Skin epidermis (tissue), 12 donors: ENCODE data around the gene ABLIM3.
A peak's percentile ranks its signal among the peaks of the same experiment; 100 is the strongest.

ENCODE experiments used
- H3K27ac ChIP-seq, 21 experiments: fragments of 200-600 bp; sonication (generic) in 11 of 21; one replicate each; pipeline ENCODE4 v1.5.0; 2020; ENCODE audit warnings: mild to moderate bottlenecking in 3 of 21, inconsistent platforms in 2 of 21, moderate library complexity in 2 of 21
- H3K4me3 ChIP-seq, 7 experiments: fragments of 200-600 bp; sonication (generic) in 2 of 7; one replicate each; pipeline ENCODE4 v1.5.0; 2020; ENCODE audit warnings: inconsistent platforms in 2 of 7, mild to moderate bottlenecking in 2 of 7, moderate library complexity in 1 of 7

Gene ABLIM3

GRCh38 chr5:149130121-149130914 lies 11.0 kb upstream of the ABLIM3 start:
- no peak overlapping the region for H3K27ac ChIP-seq
- no peak overlapping the region for H3K4me3 ChIP-seq

DNA sequence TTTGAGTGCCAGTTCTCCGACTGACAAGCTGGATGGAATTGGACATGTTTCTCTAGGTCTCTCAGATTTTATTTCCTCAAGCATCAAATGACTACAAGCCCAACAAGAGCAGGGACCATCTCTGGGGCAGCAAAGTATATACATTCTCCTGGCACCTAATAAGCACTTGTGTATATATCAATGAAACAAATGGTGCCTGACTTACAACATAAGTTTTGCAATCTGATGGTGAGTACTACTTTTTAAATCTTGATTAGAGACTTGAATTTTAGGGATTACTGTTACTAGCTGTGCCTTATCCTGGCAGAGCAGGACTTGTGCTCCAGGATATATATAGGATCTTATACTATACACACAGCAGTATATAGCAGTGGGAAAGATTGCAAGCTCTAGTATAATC lies 8.8 kb upstream of the ABLIM3 start:
- Histone ChIP-seq H3K4me3 (no peak overlapping the region), H3K27ac (no peak overlapping the region)

DNA sequence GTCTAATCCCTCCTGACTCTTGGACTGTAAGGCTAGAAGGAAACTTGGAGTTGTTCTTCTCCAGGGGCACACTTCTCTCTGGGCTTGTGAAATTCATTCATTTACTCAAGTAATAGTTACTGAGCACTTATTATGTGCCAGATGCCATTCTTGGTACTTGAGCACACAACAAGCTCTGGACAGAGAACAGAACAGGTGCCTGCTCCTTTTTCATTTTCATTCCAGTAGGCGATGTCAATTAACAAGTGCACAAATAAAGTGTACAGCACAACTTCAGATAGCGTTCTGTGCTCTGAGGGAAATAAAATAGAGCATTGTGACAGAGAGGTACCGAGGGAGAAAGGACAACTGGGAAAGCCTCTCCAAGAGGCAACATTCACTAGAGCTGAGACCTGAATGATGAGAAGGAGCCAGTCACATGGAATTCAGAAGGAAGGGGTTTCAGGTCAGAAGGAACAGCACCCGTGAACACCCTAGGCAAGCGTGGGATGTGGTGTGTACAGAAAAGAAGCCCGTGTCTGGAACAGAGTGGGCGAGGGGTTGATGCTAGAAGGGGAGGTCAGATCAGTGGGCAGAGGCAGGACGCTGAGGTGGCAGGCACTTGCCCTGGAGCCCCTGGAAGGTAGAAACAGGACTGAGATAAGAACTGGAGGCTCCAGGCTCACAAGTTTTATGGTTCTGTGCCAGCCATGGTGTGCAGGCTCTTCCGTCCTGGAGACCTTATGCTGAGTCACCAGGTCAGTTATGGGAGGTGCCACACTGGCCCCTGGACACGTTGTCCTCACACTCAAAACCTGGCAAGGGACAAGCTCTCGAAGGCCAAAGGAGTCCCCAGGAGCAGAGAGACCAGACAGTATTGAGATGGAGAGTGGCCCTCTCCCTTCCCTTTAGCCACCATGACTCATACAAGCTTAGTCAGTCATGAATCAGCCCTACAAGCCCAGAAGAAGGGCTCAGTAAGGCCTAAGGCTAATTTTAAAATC lies 7.2 kb upstream of the ABLIM3 start:
- H3K4me3 ChIP-seq, result no peak overlapping the region
- peak overlapping the region in 2 of 21 experiments; percentile 36 to 64 for H3K27ac ChIP-seq

DNA sequence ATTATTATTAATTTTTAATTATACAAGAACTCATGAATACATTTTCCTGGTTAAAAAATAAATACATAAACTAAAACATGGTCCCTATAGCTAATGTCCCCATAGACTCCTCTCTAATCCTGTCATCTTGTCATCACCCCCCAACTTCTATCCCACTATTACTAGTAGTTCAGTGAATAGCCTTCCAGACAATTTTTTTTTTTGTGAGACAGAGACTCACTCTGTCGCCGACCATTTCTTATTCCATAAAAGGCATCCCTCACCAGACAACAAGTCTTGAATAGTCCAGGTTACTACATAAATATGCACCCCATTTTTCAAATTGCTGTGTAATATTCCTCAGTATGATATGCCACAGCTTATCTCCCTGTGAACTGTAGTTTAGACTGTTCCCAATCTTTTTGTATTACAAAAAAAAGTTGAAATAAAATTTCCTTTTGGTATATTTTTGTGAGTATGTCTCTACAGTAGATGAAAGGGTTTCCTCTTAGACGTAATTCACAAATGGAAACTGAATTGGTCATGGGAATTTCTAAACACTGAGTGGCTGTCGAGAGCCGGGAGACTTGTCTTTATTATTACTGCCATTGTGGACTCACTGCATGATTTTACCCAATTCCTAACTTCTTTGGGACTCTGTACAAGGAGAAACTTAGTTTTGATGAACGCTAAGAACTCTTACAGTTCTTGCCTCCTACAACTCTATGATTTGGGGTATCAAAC lies 6.4 kb upstream of the ABLIM3 start:
- peak overlapping the region in 4 of 21 experiments; percentile 19 to 59 (median 30) for H3K27ac ChIP-seq
- H3K4me3 ChIP-seq, result no peak overlapping the region

- H3K27ac ChIP-seq, result peak overlapping the region in 4 of 21 experiments; percentile 19 to 59 (median 30)
Measured at GRCh38 chr5:149135536-149136201, 5.6 kb upstream of the ABLIM3 start.

GRCh38 chr5:149138182-149138923 lies 2.9 kb upstream of the ABLIM3 start:
- no peak overlapping the region for H3K27ac ChIP-seq
- no peak overlapping the region for H3K4me3 ChIP-seq

More at GRCh38 chr5:149135536-149136201, 5.6 kb upstream of the ABLIM3 start:
- H3K4me3 ChIP-seq, result no peak overlapping the region

DNA sequence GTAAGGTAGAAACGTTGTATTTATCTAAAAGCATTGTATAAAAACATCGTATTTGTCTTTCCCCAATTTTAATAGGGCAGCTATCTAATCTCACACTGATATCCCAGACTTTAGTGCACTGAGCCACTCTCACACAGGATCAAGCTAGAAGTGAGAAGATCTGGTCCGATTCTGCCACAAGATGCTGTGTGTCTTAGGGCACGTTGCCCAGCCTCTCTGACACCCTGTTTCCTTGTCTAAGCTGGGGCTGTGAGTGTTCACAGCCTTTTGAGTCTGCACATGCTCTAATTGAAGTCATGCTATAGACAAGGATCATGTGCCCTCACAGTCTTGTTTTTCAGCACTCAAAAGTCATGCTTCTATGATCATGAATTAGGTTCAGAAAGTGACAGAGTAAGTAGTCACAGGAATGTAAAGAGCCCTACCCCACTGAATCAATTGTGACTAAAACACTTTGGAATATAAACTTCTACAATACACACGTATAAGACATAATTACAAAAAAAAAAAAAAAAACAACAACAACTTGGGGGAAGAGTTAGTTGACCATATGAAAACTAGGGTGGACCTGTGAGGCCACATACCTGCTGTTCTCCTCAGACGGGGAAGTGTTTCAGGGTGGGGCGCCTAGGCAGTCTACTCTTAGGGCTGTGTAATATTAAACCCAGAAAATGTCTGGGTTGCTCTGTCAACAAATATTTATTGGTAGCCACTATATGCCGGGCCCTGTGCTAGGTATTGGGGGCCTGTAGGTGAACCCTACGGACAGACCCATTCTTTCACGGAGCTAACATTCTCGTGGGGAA lies 893 bp upstream of the ABLIM3 start:
- no peak overlapping the region for H3K27ac ChIP-seq
- H3K4me3 ChIP-seq, result no peak overlapping the region

- H3K27ac ChIP-seq, result peak overlapping the region in 16 of 21 experiments; percentile 2 to 83 (median 51)
- peak overlapping the region; percentile 43 to 70 (median 49) for H3K4me3 ChIP-seq
Measured at GRCh38 chr5:149141957-149142851, 911 bp downstream of the ABLIM3 start.

DNA sequence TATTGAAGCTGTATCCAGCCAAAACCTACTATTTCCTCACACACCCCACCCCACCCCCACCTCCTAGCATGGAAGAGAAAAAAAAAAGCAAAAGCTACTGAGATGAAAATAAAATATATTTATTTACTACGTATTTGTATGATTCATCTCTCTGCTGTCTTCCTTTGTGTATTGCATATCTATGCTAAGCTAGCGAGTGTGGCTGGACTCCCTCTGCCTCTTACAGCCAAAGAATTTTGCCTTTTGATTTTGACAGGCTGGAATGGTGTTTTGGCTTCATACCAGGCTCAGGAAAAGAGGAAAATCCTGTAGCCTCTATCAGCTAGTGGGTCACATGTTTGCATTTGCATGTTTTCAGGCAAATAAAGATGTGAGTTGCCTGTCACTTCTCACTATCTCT lies 2.2 kb downstream of the ABLIM3 start:
- Histone ChIP-seq H3K27ac (peak overlapping the region in 5 of 21 experiments; percentile 43 to 83 (median 49)), H3K4me3 (no peak overlapping the region)

GRCh38 chr5:149144637-149145036 lies 3.3 kb downstream of the ABLIM3 start:
- Histone ChIP-seq H3K4me3 (no peak overlapping the region), H3K27ac (peak overlapping the region in 1 of 21 experiments; percentile 47)

DNA sequence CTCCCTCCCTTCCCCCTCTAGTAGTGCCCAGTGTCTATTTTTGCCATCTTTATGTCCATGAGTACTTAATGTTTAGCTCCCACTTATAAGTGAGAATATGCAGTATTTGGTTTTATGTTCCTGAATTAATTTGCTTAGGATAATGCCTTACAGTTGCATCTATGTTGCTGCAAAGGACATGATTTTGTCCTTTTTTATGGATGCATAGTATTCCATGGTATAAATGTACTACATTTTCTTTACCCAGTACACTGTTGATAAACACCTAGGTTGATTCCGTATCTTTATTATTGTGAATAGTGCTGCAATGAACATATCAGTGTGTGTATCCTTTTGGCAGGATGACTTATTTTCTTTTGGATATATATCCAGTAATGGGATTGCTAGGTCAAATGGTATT lies 3.8 kb downstream of the ABLIM3 start:
- H3K27ac ChIP-seq, result no peak overlapping the region
- no peak overlapping the region for H3K4me3 ChIP-seq

DNA sequence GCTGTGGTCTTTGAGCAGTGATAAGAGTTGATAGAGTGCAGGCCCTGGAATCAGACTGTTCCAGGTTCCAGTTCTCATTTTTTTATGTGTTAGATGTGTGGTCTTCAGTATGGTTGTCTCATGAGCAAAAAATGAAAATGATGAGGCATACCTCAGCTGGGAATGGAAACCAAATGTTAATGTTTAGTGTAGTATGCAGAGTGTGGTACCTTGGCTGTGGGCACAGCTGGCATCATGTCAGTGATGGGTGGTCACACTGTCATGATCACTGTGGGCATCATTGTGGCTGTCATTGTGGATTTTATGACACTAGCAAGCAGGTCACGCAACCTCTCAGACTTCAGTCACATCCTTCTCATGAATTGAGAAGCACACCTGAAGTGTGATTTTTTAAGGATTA lies 6.4 kb downstream of the ABLIM3 start:
- Histone ChIP-seq H3K4me3 (no peak overlapping the region), H3K27ac (no peak overlapping the region)

- Histone ChIP-seq H3K4me3 (no peak overlapping the region), H3K27ac (peak overlapping the region in 3 of 21 experiments; percentile 33 to 67 (median 34))
Measured at GRCh38 chr5:149149942-149150341, 8.6 kb downstream of the ABLIM3 start.

DNA sequence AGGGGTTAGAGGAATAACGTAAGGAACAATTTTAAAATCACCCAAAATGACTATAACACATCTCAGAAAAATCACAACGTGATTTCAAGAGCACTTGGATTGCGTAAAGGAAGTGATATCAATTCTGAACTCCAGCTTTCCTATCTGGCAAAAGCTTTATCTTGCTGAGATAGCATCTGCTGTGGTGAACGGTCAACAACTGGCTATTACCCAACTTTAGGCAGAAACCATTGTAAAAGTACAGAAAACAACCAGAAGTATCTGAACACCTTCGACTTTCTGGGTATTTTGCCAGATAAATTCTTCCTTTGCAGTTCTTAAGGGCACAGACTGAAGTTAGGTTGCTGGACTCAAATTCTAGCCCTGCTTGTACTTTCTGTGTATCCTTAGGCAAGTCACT lies 9.2 kb downstream of the ABLIM3 start:
- Histone ChIP-seq H3K4me3 (no peak overlapping the region), H3K27ac (peak overlapping the region in 1 of 21 experiments; percentile 78)

- H3K27ac ChIP-seq, result peak overlapping the region in 5 of 21 experiments; percentile 7 to 78 (median 53)
- H3K4me3 ChIP-seq, result no peak overlapping the region
Measured at GRCh38 chr5:149151717-149152116, 10.4 kb downstream of the ABLIM3 start.

- Histone ChIP-seq H3K4me3 (no peak overlapping the region), H3K27ac (peak overlapping the region in 8 of 21 experiments; percentile 12 to 78 (median 48))
Measured at GRCh38 chr5:149152317-149152746, 11.0 kb downstream of the ABLIM3 start.
